Measurements from ENCODE around the gene KCNC4. TPM values are rescaled to one million over a fixed set of nuclear protein-coding genes. Genes with fewer than 3 reads are reported as not detected.

Gene KCNC4
- total RNA-seq, 6 experiments from 2014 or later: 0.37 to 4.4 (median 1.7) TPM

DNA sequence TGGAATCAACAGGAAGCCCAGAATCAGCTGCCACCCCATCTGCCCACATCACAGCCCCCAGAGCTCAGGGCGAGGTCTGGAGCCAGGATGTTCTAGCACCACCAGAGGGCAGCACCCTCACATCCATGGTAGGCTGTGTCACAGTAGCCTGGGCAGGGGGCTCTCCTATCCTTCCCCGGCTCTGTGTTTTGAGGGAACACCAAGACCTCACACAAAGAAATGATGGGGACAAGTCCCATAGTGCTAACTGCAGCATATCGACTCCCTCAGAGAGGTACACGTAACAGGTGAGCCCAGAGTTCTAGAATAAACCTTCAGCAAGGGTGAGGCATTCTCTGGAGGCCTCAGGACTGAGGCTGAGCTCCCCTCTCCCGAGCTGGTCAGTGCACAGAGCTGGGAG, 2.3 kb upstream of the KCNC4 start:
- DNase-seq (peak; percentile 65 to 68 (median 66)), ATAC-seq (peak; percentile 57 to 65 (median 58))
- Histone ChIP-seq H3K9me3 (no peaks in the 10 kb centered on the region), H3K27ac (no peak overlapping the region), H3K4me3 (no peak overlapping the region), H3K36me3 (no peaks in the 10 kb centered on the region), H3K4me1 (peaks cover 0 to 14% (median 0%) of the 10 kb centered on the region in 4 donors), H3K27me3 (peaks cover 0 to 5% of the 10 kb centered on the region in 2 donors)
- TF ChIP-seq, protein P1, sequence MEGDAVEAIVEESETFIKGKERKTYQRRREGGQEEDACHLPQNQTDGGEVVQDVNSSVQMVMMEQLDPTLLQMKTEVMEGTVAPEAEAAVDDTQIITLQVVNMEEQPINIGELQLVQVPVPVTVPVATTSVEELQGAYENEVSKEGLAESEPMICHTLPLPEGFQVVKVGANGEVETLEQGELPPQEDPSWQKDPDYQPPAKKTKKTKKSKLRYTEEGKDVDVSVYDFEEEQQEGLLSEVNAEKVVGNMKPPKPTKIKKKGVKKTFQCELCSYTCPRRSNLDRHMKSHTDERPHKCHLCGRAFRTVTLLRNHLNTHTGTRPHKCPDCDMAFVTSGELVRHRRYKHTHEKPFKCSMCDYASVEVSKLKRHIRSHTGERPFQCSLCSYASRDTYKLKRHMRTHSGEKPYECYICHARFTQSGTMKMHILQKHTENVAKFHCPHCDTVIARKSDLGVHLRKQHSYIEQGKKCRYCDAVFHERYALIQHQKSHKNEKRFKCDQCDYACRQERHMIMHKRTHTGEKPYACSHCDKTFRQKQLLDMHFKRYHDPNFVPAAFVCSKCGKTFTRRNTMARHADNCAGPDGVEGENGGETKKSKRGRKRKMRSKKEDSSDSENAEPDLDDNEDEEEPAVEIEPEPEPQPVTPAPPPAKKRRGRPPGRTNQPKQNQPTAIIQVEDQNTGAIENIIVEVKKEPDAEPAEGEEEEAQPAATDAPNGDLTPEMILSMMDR (IDR thresholded peaks at IDR 0.05): peak; percentile 69 to 93 (median 89)
- TF ChIP-seq POLR2A (IDR thresholded peaks at IDR 0.05): no peak
- 0% methylated on average over 1 of the region's 5 CpGs for WGBS (ENCODE audit: insufficient coverage, low coverage, low lambda C conversion rate, missing lambda C conversion rate)
- intact Hi-C loops (cut with DNase I): loop anchor here (2.0 to 10.0 kb wide), 3 partner anchors 103 to 257 kb away; no protein-coding TSS in a partner anchor

GRCh38 chr1:110208916-110209645, 1.0 kb upstream of the KCNC4 start:
- peak overlapping the region in 2 of 3 donors; percentile 49 to 63 for H3K27ac ChIP-seq
- TF ChIP-seq POLR2A (IDR thresholded peaks at IDR 0.05): no peak
- TF ChIP-seq, protein P1 (IDR thresholded peaks at IDR 0.05): no peak
- 61% methylated on average over 5 of the region's 7 CpGs for whole genome bisulfite sequencing (ENCODE audit: insufficient coverage, low coverage, low lambda C conversion rate, missing lambda C conversion rate)
- DNase-seq (no peak), ATAC-seq (no peak)
- H3K9me3 ChIP-seq: no peaks in the 10 kb centered on the region
- peaks cover 0 to 14% (median 0%) of the 10 kb centered on the region in 4 donors for H3K4me1 ChIP-seq
- no peaks in the 10 kb centered on the region for H3K36me3 ChIP-seq
- peaks cover 0 to 5% of the 10 kb centered on the region in 2 donors for H3K27me3 ChIP-seq
- peak overlapping the region in 1 of 3 donors; percentile 58 for H3K4me3 ChIP-seq
- intact Hi-C loops (cut with DNase I): loop anchor here in 1 of 2 donors (10.0 kb wide), 1 partner anchor 256 kb away; no protein-coding TSS in a partner anchor

- DNase-seq (peak in 1 of 3 donors; percentile 56), ATAC-seq (peak; percentile 3 to 14 (median 6))
- WGBS (ENCODE audit: insufficient coverage, low coverage, low lambda C conversion rate, missing lambda C conversion rate): 1% methylated on average over 12 of the region's 101 CpGs
- peaks cover 0 to 5% of the 10 kb centered on the region in 2 donors for H3K27me3 ChIP-seq
- H3K27ac ChIP-seq: peak overlapping the region in 2 of 3 donors; percentile 49 to 63
- H3K4me1 ChIP-seq: peaks cover 0 to 21% (median 0%) of the 10 kb centered on the region in 4 donors
- H3K36me3 ChIP-seq: no peaks in the 10 kb centered on the region
- intact Hi-C loops (cut with DNase I): no loop called here
- H3K9me3 ChIP-seq: no peaks in the 10 kb centered on the region
- TF ChIP-seq, protein P1 (IDR thresholded peaks at IDR 0.05): no peak
- no peak for TF ChIP-seq POLR2A (IDR thresholded peaks at IDR 0.05)
- peak overlapping the region; percentile 49 to 69 (median 58) for H3K4me3 ChIP-seq
These were observed 736 bp downstream of the KCNC4 start for GRCh38 chr1:110210604-110211495.

GRCh38 chr1:110211496-110212168, 1.5 kb downstream of the KCNC4 start:
- Histone ChIP-seq H3K27ac (no peak overlapping the region), H3K9me3 (no peaks in the 10 kb centered on the region), H3K4me1 (peaks cover 0 to 21% (median 0%) of the 10 kb centered on the region in 4 donors), H3K27me3 (peaks cover 0 to 5% of the 10 kb centered on the region in 2 donors), H3K36me3 (no peaks in the 10 kb centered on the region), H3K4me3 (peak overlapping the region; percentile 49 to 69 (median 58))
- TF ChIP-seq POLR2A (IDR thresholded peaks at IDR 0.05): no peak
- TF ChIP-seq, protein P1 (IDR thresholded peaks at IDR 0.05): no peak
- no peak for DNase-seq
- intact Hi-C loops (cut with DNase I): no loop called here
- no peak for ATAC-seq
- WGBS (ENCODE audit: insufficient coverage, low coverage, low lambda C conversion rate, missing lambda C conversion rate): 9% methylated on average over 17 of the region's 81 CpGs

Measured in right lobe of liver (tissue), 6 donors.